HEK293T (cell line): ENCODE measurements around the gene BAMBI.

Experiments
- CTCF ChIA-PET: fragments of 350-600 bp; formaldehyde crosslinking; extraction: SDS; loops from one replicate; lab custom pipeline; 2021; ENCODE audit warnings: antibody characterized with exemption, inconsistent platforms; lab: Yijun Ruan, JAX
- POLR2A ChIA-PET: fragments of 350-600 bp; formaldehyde crosslinking; extraction: SDS; loops from one replicate; lab custom pipeline; 2020; ENCODE audit warnings: antibody characterized with exemption, inconsistent platforms; lab: Yijun Ruan, JAX
- DNase-seq: peaks from one replicate; pipeline ENCODE4 v3.0.0; 2012; ENCODE audit warnings: mixed read lengths; ENCODE audit errors: extremely low spot score
- ARNT ChIP-seq: fragments of 450-650 bp; IDR thresholded peaks from 2 replicates; pipeline ENCODE4 v1.6.1; 2017; ENCODE audit warnings: mild to moderate bottlenecking
- BHLHE40 ChIP-seq: fragments of 450-650 bp; IDR thresholded peaks from 2 replicates; pipeline ENCODE4 v1.6.1; 2016; ENCODE audit warnings: mild to moderate bottlenecking, moderate library complexity, borderline replicate concordance
- CTBP1 ChIP-seq: fragments of 450-650 bp; IDR thresholded peaks from 2 replicates; pipeline ENCODE4 v1.6.1; 2016; ENCODE audit warnings: borderline replicate concordance
- ELF4 ChIP-seq: fragments of 450-650 bp; IDR thresholded peaks from 2 replicates; pipeline ENCODE4 v1.6.1; 2017; ENCODE audit warnings: antibody characterized with exemption
- FOXA1 ChIP-seq: fragments of 450-650 bp; IDR thresholded peaks from 2 replicates; pipeline ENCODE4 v1.6.1; 2016; ENCODE audit warnings: mild to moderate bottlenecking
- FOXK2 ChIP-seq: fragments of 450-650 bp; IDR thresholded peaks from 2 replicates; pipeline ENCODE4 v1.6.1; 2016; ENCODE audit warnings: mild to moderate bottlenecking
- FOXM1 ChIP-seq: fragments of 450-650 bp; IDR thresholded peaks from 2 replicates; pipeline ENCODE4 v1.6.1; 2017; ENCODE audit warnings: mild to moderate bottlenecking, borderline replicate concordance
- HDGF ChIP-seq: fragments of 450-650 bp; IDR thresholded peaks from 2 replicates; pipeline ENCODE4 v1.6.1; 2017; ENCODE audit warnings: antibody characterized with exemption, borderline replicate concordance
- L3MBTL2 ChIP-seq: fragments of 450-650 bp; conservative IDR thresholded peaks from 2 replicates; pipeline ENCODE4 v1.6.1; 2016; ENCODE audit warnings: mild to moderate bottlenecking
- LEF1 ChIP-seq: fragments of 450-650 bp; IDR thresholded peaks from 2 replicates; pipeline ENCODE4 v1.6.1; 2017; ENCODE audit warnings: mild to moderate bottlenecking, borderline replicate concordance
- NFRKB ChIP-seq: fragments of 450-650 bp; IDR thresholded peaks from 2 replicates; pipeline ENCODE4 v1.6.1; 2016; ENCODE audit warnings: mild to moderate bottlenecking, moderate library complexity
- PKNOX1 ChIP-seq: fragments of 450-650 bp; IDR thresholded peaks from 2 replicates; pipeline ENCODE4 v1.6.1; 2016
- SP1 ChIP-seq: fragments of 450-650 bp; IDR thresholded peaks from 2 replicates; pipeline ENCODE4 v1.6.1; 2017
- SUZ12 ChIP-seq: fragments of 450-650 bp; IDR thresholded peaks from 2 replicates; pipeline ENCODE4 v1.6.1; 2016; ENCODE audit warnings: mild to moderate bottlenecking
- TARDBP ChIP-seq: fragments of 450-650 bp; IDR thresholded peaks from 2 replicates; pipeline ENCODE4 v1.6.1; 2016
- ZNF384 ChIP-seq: fragments of 450-650 bp; IDR thresholded peaks from 2 replicates; pipeline ENCODE4 v1.6.1; 2016

Gene BAMBI

GRCh38 chr10:28676326-28676967 is 874 bp upstream of the BAMBI start:
- no peak for DNase-seq
- CTCF ChIA-PET: interaction anchor here (0.6 to 1.1 kb wide), 4 partner anchors 13 to 199 kb away, joined by 3 to 4 read pairs (median 3); no protein-coding TSS in a partner anchor
- TF ChIP-seq PKNOX1: no peak
- TF ChIP-seq FOXA1: no peak
- TF ChIP-seq NFRKB: no peak
- TF ChIP-seq CTBP1: no peak
- POLR2A ChIA-PET: interaction anchor here (0.8 to 1.6 kb wide), 3 partner anchors 29 to 352 kb away, joined by 3 to 5 read pairs (median 3); no protein-coding TSS in a partner anchor

GRCh38 chr10:28677888-28678686 is 766 bp downstream of the BAMBI start:
- no peak for DNase-seq
- ChIA-PET POLR2A (interaction anchor here (0.9 to 1.8 kb wide), 9 partner anchors 10 to 454 kb away, joined by 3 to 18 read pairs (median 5); no protein-coding TSS in a partner anchor), CTCF (interaction anchor here (0.6 to 1.2 kb wide), 5 partner anchors 8 to 686 kb away, joined by 3 to 4 read pairs (median 3); no protein-coding TSS in a partner anchor)
- TF ChIP-seq HDGF: no peak
- peak; percentile 73 for TF ChIP-seq L3MBTL2
- no peak; the same call in 1 of the 2 replicates for TF ChIP-seq ZNF384
- TF ChIP-seq BHLHE40: no peak
- no peak for TF ChIP-seq FOXK2
- no peak for TF ChIP-seq LEF1
- no peak for TF ChIP-seq PKNOX1
- no peak for TF ChIP-seq FOXM1
- no peak for TF ChIP-seq TARDBP
- TF ChIP-seq SUZ12: no peak
- TF ChIP-seq CTBP1: peak; percentile 4; the same call in 1 of the 2 replicates
- TF ChIP-seq NFRKB: no peak
- no peak for TF ChIP-seq SP1

GRCh38 chr10:28678687-28679457 is 1.6 kb downstream of the BAMBI start:
- DNase-seq: peak; percentile 15
- ChIA-PET POLR2A (interaction anchor here (0.8 to 2.2 kb wide), 11 partner anchors 8 to 144 kb away, joined by 3 to 18 read pairs (median 4); no protein-coding TSS in a partner anchor), CTCF (interaction anchor here (0.5 to 0.8 kb wide), 3 partner anchors 16 to 1455 kb away, joined by 3 to 5 read pairs (median 3); no protein-coding TSS in a partner anchor)
- TF ChIP-seq PKNOX1: peak; percentile 44; the same call in 1 of the 2 replicates
- TF ChIP-seq FOXK2: no peak
- TF ChIP-seq ELF4: no peak
- TF ChIP-seq ZNF384: peak; percentile 66

GRCh38 chr10:28679581-28680357 is 2.4 kb downstream of the BAMBI start:
- ChIA-PET CTCF (interaction anchor here (0.6 to 1.2 kb wide), 3 partner anchors 14 to 19 kb away, joined by 3 to 5 read pairs (median 3); no protein-coding TSS in a partner anchor), POLR2A (interaction anchor here (0.7 to 2.2 kb wide), 7 partner anchors 9 to 143 kb away, joined by 3 to 8 read pairs (median 3); no protein-coding TSS in a partner anchor)
- TF ChIP-seq L3MBTL2 (no peak), SUZ12 (no peak), ELF4 (no peak), CTBP1 (no peak), ZNF384 (no peak), NFRKB (no peak), TARDBP (no peak), FOXK2 (no peak), HDGF (no peak), FOXA1 (no peak), FOXM1 (no peak), LEF1 (no peak), PKNOX1 (no peak), SP1 (no peak), ARNT (no peak), BHLHE40 (no peak)
- DNase-seq: peak; percentile 12
